Omental fat pad (tissue), 4 donors: Measurements from ENCODE around the gene SMARCAL1. TPM values are rescaled to one million over a fixed set of nuclear protein-coding genes. Genes with fewer than 3 reads are reported as not detected.
"Not testable (repeated sequence)": the region's sequence is repeated elsewhere in the genome, so short reads cannot be mapped to it uniquely, and the experiment has no call there.

Source experiments
- ATAC-seq: fragments of 150-250 bp; one replicate; pipeline ENCODE4 v1.9.1; 2016; ENCODE audit warnings: mild to moderate bottlenecking, moderate library complexity; ENCODE audit not compliant: low FRiP score
- DNase-seq: peaks from one replicate; pipeline ENCODE4 v3.0.0-alpha.2; 2019; ENCODE audit warnings: low spot score
- total RNA-seq, 4 donors: library from RNA; depleted of rRNA; stranded (reverse); fragments of >200 nt; gene quantifications; one replicate each; pipeline ENCODE4 v1.1.0, GENCODE V29; 2016
- TF ChIP-seq, protein P1 (sequence below), 3 donors: fragments of 450-650 bp; IDR thresholded peaks; one replicate each; pipeline ENCODE4 v1.5.1; 2016 to 2017; ENCODE audit warnings: antibody characterized with exemption in 3 of 3, mild to moderate bottlenecking in 3 of 3, moderate library complexity in 2 of 3

The SMARCAL1 gene
- total RNA-seq, 4 donors from 2014 or later = 11.2 to 31.4 (median 14.5) TPM

- no peak for ATAC-seq
- no peak for DNase-seq
- TF ChIP-seq, protein P1, sequence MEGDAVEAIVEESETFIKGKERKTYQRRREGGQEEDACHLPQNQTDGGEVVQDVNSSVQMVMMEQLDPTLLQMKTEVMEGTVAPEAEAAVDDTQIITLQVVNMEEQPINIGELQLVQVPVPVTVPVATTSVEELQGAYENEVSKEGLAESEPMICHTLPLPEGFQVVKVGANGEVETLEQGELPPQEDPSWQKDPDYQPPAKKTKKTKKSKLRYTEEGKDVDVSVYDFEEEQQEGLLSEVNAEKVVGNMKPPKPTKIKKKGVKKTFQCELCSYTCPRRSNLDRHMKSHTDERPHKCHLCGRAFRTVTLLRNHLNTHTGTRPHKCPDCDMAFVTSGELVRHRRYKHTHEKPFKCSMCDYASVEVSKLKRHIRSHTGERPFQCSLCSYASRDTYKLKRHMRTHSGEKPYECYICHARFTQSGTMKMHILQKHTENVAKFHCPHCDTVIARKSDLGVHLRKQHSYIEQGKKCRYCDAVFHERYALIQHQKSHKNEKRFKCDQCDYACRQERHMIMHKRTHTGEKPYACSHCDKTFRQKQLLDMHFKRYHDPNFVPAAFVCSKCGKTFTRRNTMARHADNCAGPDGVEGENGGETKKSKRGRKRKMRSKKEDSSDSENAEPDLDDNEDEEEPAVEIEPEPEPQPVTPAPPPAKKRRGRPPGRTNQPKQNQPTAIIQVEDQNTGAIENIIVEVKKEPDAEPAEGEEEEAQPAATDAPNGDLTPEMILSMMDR (IDR thresholded peaks at IDR 0.05) = peak in 1 of 3 donors; percentile 9
These were observed 104.6 kb downstream of the SMARCAL1 start for GRCh38 chr2:216516730-216517350.

- DNase-seq = no peak
- TF ChIP-seq, protein P1 (IDR thresholded peaks at IDR 0.05) = no peak
- ATAC-seq = no peak
These were observed 105.4 kb downstream of the SMARCAL1 start for GRCh38 chr2:216517447-216518225.

DNA sequence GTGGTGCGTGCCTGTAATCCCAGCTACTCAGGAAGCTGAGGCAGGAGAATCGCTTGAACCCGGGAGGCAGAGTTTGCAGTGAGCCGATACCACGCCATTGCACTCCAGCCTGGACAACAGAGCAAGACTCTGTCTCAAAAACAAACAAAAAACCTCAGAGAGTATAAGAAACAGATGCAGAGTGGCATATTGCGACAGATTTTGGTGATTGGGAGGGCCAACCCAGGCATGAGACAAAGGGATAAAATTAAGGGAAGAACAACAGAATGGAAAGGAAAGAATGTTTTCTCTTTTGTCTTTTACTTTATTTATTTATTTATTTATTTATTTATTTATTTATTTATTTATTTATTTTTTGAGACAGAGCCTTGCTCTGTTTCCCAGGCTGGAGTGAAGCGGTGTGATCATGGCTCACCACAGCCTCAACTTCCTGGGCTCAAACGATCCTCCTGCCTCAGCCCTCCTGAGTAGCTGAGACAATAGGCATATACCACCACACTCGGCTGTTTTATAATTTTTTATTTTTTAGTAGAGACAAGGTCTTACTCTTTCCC is 106.4 kb downstream of the SMARCAL1 start:
- not testable (repeated sequence) for DNase-seq

GRCh38 chr2:216519154-216519762 is 107.0 kb downstream of the SMARCAL1 start:
- peak; percentile 65 for ATAC-seq
- TF ChIP-seq, protein P1 (IDR thresholded peaks at IDR 0.05) = peak in 1 of 3 donors; percentile 54
- peak; percentile 42 for DNase-seq

More for the DNA sequence above, 106.4 kb downstream of the SMARCAL1 start:
- not testable (repeated sequence) for ATAC-seq

DNA sequence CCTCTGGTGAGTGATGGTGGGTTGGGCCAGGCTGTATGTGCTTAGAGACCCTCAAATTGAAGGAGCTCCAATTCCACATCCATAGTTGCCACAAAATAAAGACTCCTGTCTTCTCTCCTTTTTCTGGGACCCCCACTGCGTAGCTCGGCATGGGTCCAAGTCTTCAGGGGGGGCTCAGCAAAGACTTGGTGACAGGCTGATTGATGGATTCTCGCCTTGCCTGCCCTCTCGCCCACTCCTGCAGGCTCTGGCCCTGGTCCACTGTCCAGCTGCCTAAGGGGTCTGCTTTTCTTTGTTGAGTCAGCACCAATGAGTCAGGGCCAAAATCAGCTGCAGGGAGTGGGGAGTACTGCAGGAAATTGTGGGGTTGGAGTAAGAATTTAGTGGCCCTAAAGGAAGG is 107.8 kb downstream of the SMARCAL1 start:
- DNase-seq (no peak), ATAC-seq (peak; percentile 19)
- TF ChIP-seq, protein P1 (IDR thresholded peaks at IDR 0.05) = no peak

DNA sequence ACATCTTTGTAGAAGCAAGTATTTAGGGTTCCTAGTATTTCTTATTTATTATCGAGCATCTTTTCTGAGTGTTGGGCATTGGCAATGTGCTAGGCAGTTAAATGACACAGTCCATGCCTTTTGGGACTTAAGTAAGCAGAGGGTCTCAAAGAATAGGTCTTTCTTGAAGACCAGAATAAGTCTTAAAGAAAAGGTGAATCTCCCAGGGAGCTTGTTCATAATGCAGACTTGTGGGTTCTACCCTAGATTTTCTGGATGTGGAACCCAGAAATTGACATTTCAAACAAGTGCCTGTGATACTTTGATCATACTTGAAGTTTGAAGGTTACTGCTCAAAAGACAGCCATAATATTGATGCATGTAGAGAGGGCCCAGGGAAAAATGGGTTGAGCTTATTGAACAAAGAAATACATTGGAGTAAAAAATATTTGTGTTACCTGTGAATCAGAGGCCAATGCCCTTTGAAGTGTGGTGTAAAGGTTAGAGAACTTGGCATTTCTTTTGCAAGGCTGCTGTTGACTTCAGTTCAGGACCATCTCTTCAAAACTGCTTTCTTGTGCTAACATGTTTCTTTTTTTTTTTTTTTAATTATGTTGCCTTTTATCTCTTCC is 110.7 kb downstream of the SMARCAL1 start:
- DNase-seq (no peak), ATAC-seq (no peak)
- TF ChIP-seq, protein P1 (IDR thresholded peaks at IDR 0.05) = no peak

DNA sequence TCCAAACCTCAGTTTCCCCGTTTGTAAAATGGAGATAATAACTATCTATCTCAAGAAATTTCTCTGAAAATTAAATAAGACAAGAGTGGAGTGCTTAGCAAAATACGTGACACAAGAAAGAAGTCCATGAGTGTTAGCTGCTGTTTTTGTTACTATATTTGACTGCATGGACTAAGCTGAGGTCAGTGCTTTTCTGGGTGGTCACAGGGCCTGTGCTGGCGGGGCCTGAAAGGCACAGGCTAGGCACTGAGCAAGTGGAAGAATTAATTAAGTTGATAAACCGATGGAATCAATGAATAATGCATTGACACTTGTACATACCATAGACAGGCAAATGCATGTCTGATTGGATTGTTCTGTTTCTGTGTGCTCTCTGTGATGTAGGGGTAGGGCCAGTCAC is 113.7 kb downstream of the SMARCAL1 start:
- TF ChIP-seq, protein P1 (IDR thresholded peaks at IDR 0.05) = no peak
- DNase-seq (no peak), ATAC-seq (no peak)
